Coronary artery (tissue), 2 donors: ENCODE results near the gene C1RL.

Experiments used
- DNase-seq: peaks from one replicate; pipeline ENCODE4 v3.0.0-alpha.2; 2017; ENCODE audit warnings: low spot score
- H3K27ac ChIP-seq, 2 donors: fragments of 200-600 bp; sonication (generic); one replicate each; pipeline ENCODE4 v1.5.1; 2016 to 2019
- H3K4me3 ChIP-seq: fragments of 200-600 bp; sonication (generic); 2 replicates; pipeline ENCODE4 v1.5.1; 2016; ENCODE audit warnings: mild to moderate bottlenecking, moderate library complexity
- TF ChIP-seq, protein P1 (sequence below): fragments of 200-600 bp; sonication (generic); IDR thresholded peaks from one replicate; pipeline ENCODE4 v1.5.1; 2019; ENCODE audit warnings: antibody characterized with exemption

Gene C1RL

DNA sequence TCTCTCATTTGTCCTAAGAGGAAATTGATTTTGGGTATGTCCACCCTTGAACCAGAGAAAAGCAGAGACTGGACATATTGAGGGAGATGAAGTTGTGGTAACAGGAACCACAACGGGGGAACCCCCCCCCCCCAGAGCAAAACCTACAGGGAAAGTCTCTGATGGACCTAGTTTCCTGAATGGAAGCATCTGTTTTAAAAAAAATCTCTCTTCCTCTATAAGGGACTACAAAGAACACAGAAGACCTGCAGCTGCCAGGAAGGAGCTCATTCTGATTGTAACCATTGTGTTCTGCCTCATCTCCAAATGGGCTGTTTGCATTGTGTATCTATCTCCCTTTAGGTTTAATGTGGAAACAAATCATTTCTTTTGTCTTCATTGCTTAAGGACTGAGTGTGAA, 35.1 kb downstream of the C1RL start:
- H3K27ac ChIP-seq = no peak overlapping the region
- no peak overlapping the region for H3K4me3 ChIP-seq
- DNase-seq = no peak
- TF ChIP-seq, protein P1, sequence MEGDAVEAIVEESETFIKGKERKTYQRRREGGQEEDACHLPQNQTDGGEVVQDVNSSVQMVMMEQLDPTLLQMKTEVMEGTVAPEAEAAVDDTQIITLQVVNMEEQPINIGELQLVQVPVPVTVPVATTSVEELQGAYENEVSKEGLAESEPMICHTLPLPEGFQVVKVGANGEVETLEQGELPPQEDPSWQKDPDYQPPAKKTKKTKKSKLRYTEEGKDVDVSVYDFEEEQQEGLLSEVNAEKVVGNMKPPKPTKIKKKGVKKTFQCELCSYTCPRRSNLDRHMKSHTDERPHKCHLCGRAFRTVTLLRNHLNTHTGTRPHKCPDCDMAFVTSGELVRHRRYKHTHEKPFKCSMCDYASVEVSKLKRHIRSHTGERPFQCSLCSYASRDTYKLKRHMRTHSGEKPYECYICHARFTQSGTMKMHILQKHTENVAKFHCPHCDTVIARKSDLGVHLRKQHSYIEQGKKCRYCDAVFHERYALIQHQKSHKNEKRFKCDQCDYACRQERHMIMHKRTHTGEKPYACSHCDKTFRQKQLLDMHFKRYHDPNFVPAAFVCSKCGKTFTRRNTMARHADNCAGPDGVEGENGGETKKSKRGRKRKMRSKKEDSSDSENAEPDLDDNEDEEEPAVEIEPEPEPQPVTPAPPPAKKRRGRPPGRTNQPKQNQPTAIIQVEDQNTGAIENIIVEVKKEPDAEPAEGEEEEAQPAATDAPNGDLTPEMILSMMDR = no peak

DNA sequence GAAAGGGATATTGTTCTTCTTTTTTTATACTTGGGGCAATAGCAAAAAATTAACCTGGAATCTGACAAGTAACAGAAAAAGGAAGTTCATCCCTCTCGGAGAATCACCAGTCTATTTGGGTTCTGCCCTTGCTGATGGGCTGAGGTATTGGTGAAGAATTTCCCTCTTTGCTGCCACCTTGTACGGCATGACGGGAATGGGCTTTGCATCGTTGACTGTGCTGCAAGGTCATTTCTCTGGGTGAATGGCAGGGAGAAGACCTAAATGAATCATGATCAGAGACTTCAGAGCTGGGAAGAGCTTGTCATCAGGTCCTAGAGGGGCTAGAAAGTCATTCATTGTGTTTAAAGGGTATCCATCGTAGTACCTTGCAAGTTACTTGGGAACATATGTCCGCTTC, 36.5 kb downstream of the C1RL start:
- TF ChIP-seq, protein P1 = no peak
- DNase-seq = no peak
- no peak overlapping the region for H3K4me3 ChIP-seq
- no peak overlapping the region for H3K27ac ChIP-seq

DNA sequence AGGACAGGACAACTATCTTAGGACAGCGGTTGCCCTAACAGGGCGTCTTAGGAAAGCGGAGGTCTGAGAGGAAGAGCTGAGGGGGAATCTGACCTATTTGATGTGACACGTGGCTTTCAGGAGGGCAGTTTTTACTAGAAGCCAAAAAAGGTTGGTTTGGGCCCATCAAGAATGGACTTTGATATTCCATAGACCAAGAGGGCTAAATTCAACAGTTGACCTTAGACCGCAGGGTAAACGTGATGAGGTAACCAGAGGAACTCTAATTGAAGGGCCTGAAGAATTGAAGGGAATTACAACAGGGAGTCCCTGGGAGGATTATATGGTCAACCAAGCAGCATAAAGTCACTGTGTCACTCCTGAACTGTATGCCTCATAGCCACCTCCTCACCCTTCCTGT, 37.0 kb downstream of the C1RL start:
- no peak overlapping the region for H3K27ac ChIP-seq
- TF ChIP-seq, protein P1 = no peak

DNA sequence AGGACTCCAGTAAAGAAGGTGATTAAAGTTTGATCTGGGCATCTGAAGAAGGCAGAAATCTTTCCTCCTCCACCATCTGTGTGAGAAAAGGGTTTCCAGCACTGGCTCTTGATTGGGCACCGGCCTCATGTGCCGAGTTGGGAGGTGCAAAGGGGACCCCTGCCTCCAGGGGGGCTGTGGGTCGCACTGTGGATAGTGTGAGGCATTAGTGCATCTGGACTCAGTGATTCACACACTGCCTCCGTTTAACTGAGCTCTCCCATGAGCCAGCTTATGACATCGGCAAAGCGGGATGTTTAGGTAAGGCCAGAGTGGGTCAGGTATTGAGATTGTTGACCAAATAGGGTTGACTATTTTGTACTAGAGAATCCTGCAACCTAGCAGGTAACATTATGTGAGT, 39.6 kb downstream of the C1RL start:
- no peak overlapping the region for H3K4me3 ChIP-seq
- TF ChIP-seq, protein P1 = no peak
- no peak for DNase-seq
- H3K27ac ChIP-seq = no peak overlapping the region

More for the DNA sequence above, 37.0 kb downstream of the C1RL start:
- no peak overlapping the region for H3K4me3 ChIP-seq
- DNase-seq = no peak

DNA sequence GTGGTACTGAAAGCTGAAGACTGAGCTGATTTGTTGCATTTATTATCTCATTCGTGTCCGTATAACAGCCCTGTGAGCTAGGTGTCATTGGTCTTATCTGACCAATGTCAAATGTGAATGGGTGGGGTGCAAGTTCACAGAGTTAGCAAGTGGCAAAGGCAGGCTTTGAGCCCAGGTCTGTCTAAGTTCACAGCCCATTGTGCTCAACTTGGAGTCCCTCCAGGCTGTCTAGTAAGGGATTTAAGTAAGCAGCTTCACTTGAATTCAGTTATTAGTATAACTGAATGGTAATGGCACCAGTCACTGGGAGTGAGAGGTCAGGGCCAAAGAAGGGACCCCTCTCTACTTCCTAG, 40.0 kb downstream of the C1RL start:
- peak overlapping the region in 1 of 2 donors; percentile 55 for H3K27ac ChIP-seq

DNA sequence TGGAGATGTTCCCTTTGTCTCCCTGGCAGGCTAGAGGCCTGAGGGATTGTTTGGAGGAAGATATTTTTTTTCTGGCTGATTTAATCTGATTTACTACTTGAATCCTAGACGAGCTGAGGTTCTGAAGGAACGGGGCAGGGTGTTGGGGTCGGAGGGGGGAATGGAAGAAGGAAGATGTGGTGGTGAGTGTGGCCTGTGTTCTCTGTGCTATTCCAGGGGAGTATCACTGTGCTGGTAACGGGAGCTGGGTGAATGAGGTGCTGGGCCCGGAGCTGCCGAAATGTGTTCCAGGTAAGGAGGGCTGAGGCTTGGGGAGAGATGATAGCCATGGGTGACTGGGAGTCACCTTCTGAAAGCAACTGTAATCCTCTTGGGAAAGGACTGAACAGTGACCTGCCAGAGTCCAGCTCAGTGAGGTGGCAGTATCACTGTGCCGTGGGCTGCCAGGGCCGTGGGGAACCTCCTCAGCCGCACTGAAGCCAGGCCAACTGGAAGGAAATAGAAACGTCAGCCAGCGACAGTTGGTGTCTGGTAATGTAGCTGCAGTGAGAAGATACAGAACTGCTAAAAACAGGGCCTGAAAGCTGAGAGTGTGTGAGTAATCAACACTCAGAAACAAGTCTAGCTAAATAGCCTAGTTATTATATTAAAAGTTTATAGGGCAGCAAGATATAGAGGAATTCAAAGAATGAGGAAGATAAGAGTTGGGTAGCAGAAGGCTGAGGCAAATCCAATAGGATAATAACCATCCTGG, 40.6 kb downstream of the C1RL start:
- peak overlapping the region in 1 of 2 donors; percentile 55 for H3K27ac ChIP-seq
- no peak overlapping the region for H3K4me3 ChIP-seq
- TF ChIP-seq, protein P1 = no peak
- peak; percentile 72 for DNase-seq

More for the DNA sequence above, 40.0 kb downstream of the C1RL start:
- H3K4me3 ChIP-seq = no peak overlapping the region
- no peak for DNase-seq
- TF ChIP-seq, protein P1 = no peak

DNA sequence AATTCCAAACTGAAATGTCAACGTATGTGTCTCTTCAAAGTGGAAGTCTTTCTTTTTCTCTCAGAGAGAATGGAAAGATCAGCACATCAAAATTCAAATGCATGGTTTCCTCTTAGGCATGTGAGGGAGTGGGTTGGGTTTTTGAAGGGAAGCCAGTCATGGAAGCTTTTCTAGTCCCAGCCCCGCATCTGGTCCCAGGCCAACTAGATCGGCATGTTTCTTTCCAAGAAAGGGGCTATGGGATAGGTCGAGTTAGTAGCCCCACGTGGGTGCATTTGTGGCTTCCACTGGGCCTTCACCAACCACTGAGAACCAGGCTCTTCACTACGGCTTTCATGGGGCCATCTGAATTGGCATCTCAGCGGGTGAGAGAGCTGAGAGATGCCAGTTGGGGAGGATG, 41.9 kb downstream of the C1RL start:
- TF ChIP-seq, protein P1 = no peak
- Histone ChIP-seq H3K27ac (peak overlapping the region in 1 of 2 donors; percentile 47), H3K4me3 (no peak overlapping the region)
- DNase-seq = peak; percentile 55
